Fibroblast of pulmonary artery (primary cell): Measurements from ENCODE around the gene LOXL1.
A peak's percentile ranks its signal among the peaks of the same experiment; 100 is the strongest.

Experiments
- DNase-seq: peaks from one replicate; pipeline ENCODE4 v3.0.0-alpha.2; 2010; ENCODE audit warnings: low read depth
- H3K4me3 ChIP-seq: replicated peaks from 2 replicates; pipeline ENCODE4 v1.5.1; 2011; ENCODE audit warnings: low read depth, mild to moderate bottlenecking, control low read depth, low read length, moderate library complexity
- TF ChIP-seq, protein P1 (sequence below): IDR thresholded peaks from 2 replicates; pipeline ENCODE4 v1.5.1; 2011; ENCODE audit warnings: mild to moderate bottlenecking, control low read depth, low read length, inconsistent platforms; ENCODE audit errors: missing control alignments

Gene LOXL1

GRCh38 chr15:73996939-73997338 is 70.7 kb downstream of the LOXL1 start:
- peak overlapping the region; percentile 92 for H3K4me3 ChIP-seq
- DNase-seq = peak; percentile 55
- TF ChIP-seq, protein P1, sequence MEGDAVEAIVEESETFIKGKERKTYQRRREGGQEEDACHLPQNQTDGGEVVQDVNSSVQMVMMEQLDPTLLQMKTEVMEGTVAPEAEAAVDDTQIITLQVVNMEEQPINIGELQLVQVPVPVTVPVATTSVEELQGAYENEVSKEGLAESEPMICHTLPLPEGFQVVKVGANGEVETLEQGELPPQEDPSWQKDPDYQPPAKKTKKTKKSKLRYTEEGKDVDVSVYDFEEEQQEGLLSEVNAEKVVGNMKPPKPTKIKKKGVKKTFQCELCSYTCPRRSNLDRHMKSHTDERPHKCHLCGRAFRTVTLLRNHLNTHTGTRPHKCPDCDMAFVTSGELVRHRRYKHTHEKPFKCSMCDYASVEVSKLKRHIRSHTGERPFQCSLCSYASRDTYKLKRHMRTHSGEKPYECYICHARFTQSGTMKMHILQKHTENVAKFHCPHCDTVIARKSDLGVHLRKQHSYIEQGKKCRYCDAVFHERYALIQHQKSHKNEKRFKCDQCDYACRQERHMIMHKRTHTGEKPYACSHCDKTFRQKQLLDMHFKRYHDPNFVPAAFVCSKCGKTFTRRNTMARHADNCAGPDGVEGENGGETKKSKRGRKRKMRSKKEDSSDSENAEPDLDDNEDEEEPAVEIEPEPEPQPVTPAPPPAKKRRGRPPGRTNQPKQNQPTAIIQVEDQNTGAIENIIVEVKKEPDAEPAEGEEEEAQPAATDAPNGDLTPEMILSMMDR = no peak

GRCh38 chr15:73997986-73998385 is 71.7 kb downstream of the LOXL1 start:
- H3K4me3 ChIP-seq = peak overlapping the region; percentile 92
- DNase-seq = no peak
- TF ChIP-seq, protein P1 = no peak
